H1 (cell line): Measurements from ENCODE around the gene SLPI. TPM values are rescaled to one million over a fixed set of nuclear protein-coding genes. Genes with fewer than 3 reads are reported as not detected.

ENCODE experiments used
- CTCF ChIA-PET: fragments of 300-600 bp; sonication (Branson Sonifier 250); formaldehyde crosslinking; loops from one replicate; lab custom pipeline; 2021; ENCODE audit not compliant: partially characterized antibody; lab: Charles Lee
- POLR2A ChIA-PET: fragments of 300-600 bp; sonication (Branson Sonifier 250); formaldehyde crosslinking; loops from one replicate; lab custom pipeline; 2021; ENCODE audit warnings: inconsistent platforms; ENCODE audit not compliant: partially characterized antibody; lab: Charles Lee
- DNase-seq, 2 experiments: peaks; one replicate each; pipeline versions ENCODE4 v3.0.0 to v3.0.0-alpha.2; 2010 to 2022; ENCODE audit warnings: low spot score in 2 of 2, low read depth in 1 of 2, mixed read lengths in 1 of 2
- FAIRE-seq: peaks from 2 replicates; lab custom pipeline; 2011; peaks lifted over from hg19 to GRCh38; lab: Jason Lieb, UNC
- H2AFZ ChIP-seq: 2 replicates; pipeline ENCODE4 v1.8.1; 2012; ENCODE audit warnings: low read length, inconsistent platforms
- H2AK5ac ChIP-seq: 2 replicates; pipeline ENCODE4 v1.6.1; 2013; ENCODE audit warnings: low read depth, low read length
- H2BK120ac ChIP-seq: replicated peaks from 2 replicates; pipeline ENCODE3; 2013; ENCODE audit warnings: low read depth, low read length, inconsistent platforms
- H2BK12ac ChIP-seq: 2 replicates; pipeline ENCODE4 v1.6.1; 2013; ENCODE audit warnings: low read depth, low read length
- H2BK15ac ChIP-seq: 2 replicates; pipeline ENCODE4 v1.6.1; 2013; ENCODE audit warnings: low read length
- H2BK20ac ChIP-seq: 2 replicates; pipeline ENCODE4 v1.6.1; 2013; ENCODE audit warnings: low read length
- H2BK5ac ChIP-seq: 2 replicates; pipeline ENCODE4 v1.6.1; 2013; ENCODE audit warnings: low read depth, low read length
- H3K14ac ChIP-seq: 2 replicates; pipeline ENCODE4 v1.6.1; 2013; ENCODE audit warnings: inconsistent platforms; ENCODE audit not compliant: insufficient read length
- H3K18ac ChIP-seq: 2 replicates; pipeline ENCODE4 v1.6.1; 2013; ENCODE audit warnings: low read length; ENCODE audit errors: extremely low read depth
- H3K23ac ChIP-seq: 2 replicates; pipeline ENCODE4 v1.6.1; 2013; ENCODE audit warnings: inconsistent platforms; ENCODE audit not compliant: insufficient read length
- H3K23me2 ChIP-seq: 2 replicates; pipeline ENCODE4 v1.6.1; 2013; ENCODE audit warnings: low read depth, low read length
- H3K27ac ChIP-seq: 2 replicates; pipeline ENCODE4 v1.6.1; 2011; ENCODE audit warnings: low read depth, low read length, inconsistent platforms
- H3K27me3 ChIP-seq, 4 experiments: replicated peaks in 1 of 4; 1 replicate in 1 of 4; 2 replicates in 3 of 4; pipeline versions ENCODE4 v1.6.1 to v1.8.1; 2011 to 2013; ENCODE audit warnings: low read length in 3 of 4, mild to moderate bottlenecking in 3 of 4, inconsistent platforms in 2 of 4, mixed read lengths in 2 of 4, moderate library complexity in 1 of 4; ENCODE audit not compliant: control insufficient read depth in 3 of 4, insufficient read depth in 3 of 4; ENCODE audit errors: extremely low read depth in 1 of 4
- H3K36me3 ChIP-seq, 4 experiments: 2 replicates each; pipeline versions ENCODE4 v1.6.1 to v1.8.1; 2011 to 2013; ENCODE audit warnings: mild to moderate bottlenecking in 4 of 4, low read length in 3 of 4, moderate library complexity in 2 of 4, control low read depth in 1 of 4, inconsistent platforms in 1 of 4; ENCODE audit not compliant: insufficient read depth in 4 of 4, control insufficient read depth in 2 of 4
- H3K4ac ChIP-seq: replicated peaks from 2 replicates; pipeline ENCODE3; 2013; ENCODE audit warnings: low read length, low read depth, mixed read lengths, inconsistent platforms; ENCODE audit not compliant: insufficient read length
- H3K4me1 ChIP-seq, 4 experiments: replicated peaks in 1 of 4; 1 replicate in 1 of 4; 2 replicates in 3 of 4; pipeline versions ENCODE4 v1.6.1 to v1.8.1; 2011 to 2013; ENCODE audit warnings: low read length in 3 of 4, inconsistent platforms in 2 of 4, mixed read lengths in 1 of 4; ENCODE audit not compliant: insufficient read depth in 4 of 4, control insufficient read depth in 3 of 4
- H3K4me2 ChIP-seq, 2 experiments: 2 replicates each; pipeline versions ENCODE4 v1.6.1 to v1.8.1; 2011 to 2013; ENCODE audit warnings: low read depth in 2 of 2, low read length in 2 of 2, control low read depth in 1 of 2, inconsistent platforms in 1 of 2, mild to moderate bottlenecking in 1 of 2; ENCODE audit not compliant: insufficient read depth in 1 of 2
- H3K4me3 ChIP-seq, 4 experiments: fragments of 200-600, 300-600 bp in 1 of 4; sonication (generic), shearing (Covaris generic), sonication (Bioruptor Twin) in 1 of 4; 2 replicates each; pipeline versions ENCODE4 v1.5.1 to v1.8.1; 2011 to 2016; ENCODE audit warnings: low read length in 4 of 4, low read depth in 3 of 4, control low read depth in 2 of 4, inconsistent platforms in 2 of 4, mild to moderate bottlenecking in 2 of 4, mixed read lengths in 1 of 4, moderate library complexity in 1 of 4; ENCODE audit not compliant: insufficient read depth in 2 of 4; ENCODE audit errors: extremely low read depth in 1 of 4
- H3K56ac ChIP-seq: replicated peaks from 2 replicates; pipeline ENCODE3; 2013; ENCODE audit warnings: low read depth, mild to moderate bottlenecking, mixed read lengths, low read length, inconsistent platforms; ENCODE audit not compliant: insufficient read length
- H3K79me1 ChIP-seq: 2 replicates; pipeline ENCODE4 v1.6.1; 2013; ENCODE audit warnings: low read depth, low read length, control low read depth
- H3K79me2 ChIP-seq, 2 experiments: 2 replicates each; pipeline versions ENCODE4 v1.6.1 to v1.8.1; 2012 to 2013; ENCODE audit warnings: low read length in 2 of 2, mild to moderate bottlenecking in 2 of 2, inconsistent platforms in 1 of 2; ENCODE audit not compliant: insufficient read depth in 2 of 2, control insufficient read depth in 1 of 2
- H3K9ac ChIP-seq, 4 experiments: replicated peaks in 1 of 4; 1 replicate in 1 of 4; 2 replicates in 3 of 4; pipeline versions ENCODE4 v1.6.1 to v1.8.1; 2011 to 2013; ENCODE audit warnings: low read depth in 3 of 4, low read length in 3 of 4, control low read depth in 2 of 4, mild to moderate bottlenecking in 2 of 4, moderate library complexity in 2 of 4, inconsistent platforms in 1 of 4; ENCODE audit errors: extremely low read depth in 1 of 4
- H3K9me3 ChIP-seq, 2 experiments: 2 replicates each; pipeline versions ENCODE4 v1.6.1 to v1.8.1; 2012 to 2013; ENCODE audit warnings: mild to moderate bottlenecking in 2 of 2, moderate library complexity in 2 of 2, control low read depth in 1 of 2, inconsistent platforms in 1 of 2, low read depth in 1 of 2, low read length in 1 of 2, mixed read lengths in 1 of 2; ENCODE audit not compliant: insufficient read depth in 2 of 2
- H4K20me1 ChIP-seq, 2 experiments: replicated peaks in 1 of 2; 2 replicates each; pipeline versions ENCODE3 to v1.8.1; 2011 to 2013; ENCODE audit warnings: inconsistent platforms in 2 of 2, low read length in 2 of 2, mild to moderate bottlenecking in 1 of 2; ENCODE audit not compliant: insufficient read depth in 2 of 2, control insufficient read depth in 1 of 2
- H4K5ac ChIP-seq: 2 replicates; pipeline ENCODE4 v1.6.1; 2013; ENCODE audit warnings: low read length, low read depth, mixed read lengths, inconsistent platforms; ENCODE audit not compliant: insufficient read length
- H4K8ac ChIP-seq: 2 replicates; pipeline ENCODE4 v1.8.0; 2013; ENCODE audit warnings: mild to moderate bottlenecking, moderate library complexity, low read length, inconsistent platforms; ENCODE audit not compliant: insufficient read depth; ENCODE audit errors: extremely low read depth
- H4K91ac ChIP-seq: replicated peaks from 2 replicates; pipeline ENCODE3; 2013; ENCODE audit warnings: low read length, mixed read lengths, inconsistent platforms; ENCODE audit not compliant: insufficient read length
- CHD2 ChIP-seq: IDR thresholded peaks from 2 replicates; pipeline ENCODE4 v1.6.1; 2012; ENCODE audit warnings: low read length, improper control_type of control experiment
- SIX5 ChIP-seq: IDR thresholded peaks from 2 replicates; pipeline ENCODE4 v1.6.1; 2011; ENCODE audit warnings: mild to moderate bottlenecking, low read depth, low read length
- TEAD4 ChIP-seq: IDR thresholded peaks from 2 replicates; pipeline ENCODE4 v1.6.1; 2012; ENCODE audit warnings: low read depth, low read length, inconsistent platforms, mixed read lengths
- WGBS, 2 experiments: shearing (Covaris generic) in 1 of 2; methylation state at CpG; one replicate each; pipeline versions ENCODE4 v1.1.6 to v1.1.7; 2013 to 2015; ENCODE audit warnings: low lambda C conversion rate in 2 of 2, mixed read lengths in 2 of 2, inconsistent platforms in 1 of 2, low coverage in 1 of 2, missing lambda C conversion rate in 1 of 2; ENCODE audit not compliant: insufficient replicate concordance in 2 of 2, insufficient coverage in 1 of 2, insufficient read length in 1 of 2; ENCODE audit errors: extremely low coverage in 1 of 2, missing lambda C conversion rate in 1 of 2; 5-methylcytosine and 5-hydroxymethylcytosine counted together
- polyA plus RNA-seq, 7 experiments: library from polyadenylated mRNA; depleted of rRNA in 3 of 7; stranded (reverse) in 5 of 7; unstranded in 2 of 7; fragments of >200 nt in 5 of 7; fragments of 200-250 nt in 2 of 7; gene quantifications; 1 replicate in 5 of 7; 2 replicates in 1 of 7; 4 replicates in 1 of 7; pipeline versions ENCODE4 v1.2.1 to v1.2.3, GENCODE V29; 2011 to 2013; ENCODE audit warnings: missing spikeins in 2 of 7, mixed read lengths in 2 of 7
- total RNA-seq: library from RNA; stranded (reverse); fragmentation: NEBNext Ultra II Directional; extraction: Animal tissue kit (Norgen Biotek cat#: 25700); gene quantifications from 2 replicates; pipeline ENCODE4 v1.2.1, GENCODE V29; 2021

SLPI gene
- total and polyA plus RNA-seq, 2 of the 8 experiments (the other 6 are each of a cell fraction or from before 2014, with no cell fraction given): not detected

GRCh38 chr20:45301824-45302271 lies 47.5 kb upstream of the SLPI start:
- ChIA-PET CTCF (interaction anchor here (0.6 to 6.2 kb wide), 11 partner anchors 9 to 206 kb away, joined by 3 to 104 read pairs (median 4); partner anchors contain the start of gene WFDC2), POLR2A (interaction anchor here (1.2 to 4.2 kb wide), 2 partner anchors 9 to 40 kb away, joined by 3 to 18 read pairs; no protein-coding TSS in a partner anchor)
- Histone ChIP-seq H4K91ac (no peak overlapping the region), H3K4me1 (peaks cover 0 to 6% (median 4%) of the 10 kb centered on the region in 4 experiments; a peak in 3 of 7 replicates), H3K79me2 (no peaks in the 10 kb centered on the region), H3K36me3 (no peaks in the 10 kb centered on the region), H3K14ac (no peak overlapping the region), H3K9me3 (no peaks in the 10 kb centered on the region), H3K23me2 (no peaks in the 10 kb centered on the region), H3K23ac (no peak overlapping the region), H2BK20ac (no peak overlapping the region), H4K20me1 (no peaks in the 10 kb centered on the region), H3K9ac (no peak overlapping the region), H3K4me3 (no peak overlapping the region), H3K18ac (no peak overlapping the region), H3K27ac (no peak overlapping the region), H3K4me2 (no peak overlapping the region), H2BK15ac (no peak overlapping the region), H3K56ac (no peak overlapping the region), H2AFZ (no peak overlapping the region), H3K4ac (no peak overlapping the region), H3K79me1 (no peaks in the 10 kb centered on the region), H4K8ac (no peak overlapping the region), H2AK5ac (no peak overlapping the region), H2BK120ac (no peak overlapping the region), H2BK12ac (no peak overlapping the region), H4K5ac (no peak overlapping the region), H2BK5ac (no peak overlapping the region), H3K27me3 (no peaks in the 10 kb centered on the region; a peak in 1 of 7 replicates)
- WGBS, 2 experiments: 85% methylated on average over 5 of the region's 5 CpGs; no CpG with 5 or more reads in 1 of the 2 experiments
- FAIRE-seq (no peak), DNase-seq (no peak)
- TF ChIP-seq TEAD4 (no peak), SIX5 (no peak), CHD2 (no peak)
